A673 (cell line): ENCODE results near the gene OLA1. TPM values are rescaled to one million over a fixed set of nuclear protein-coding genes. Genes with fewer than 3 reads are reported as not detected.

Experiments used
- BruUV-seq: library from RNA; stranded (reverse); fragments of 400-500 nt; replicated peaks from 2 replicates; lab custom pipeline; 2021; lab: Mats Ljungman, UMichigan
- CTCF ChIA-PET: fragments of 300-600 bp; sonication (Branson Sonifier 250); formaldehyde crosslinking; loops from one replicate; lab custom pipeline; 2022; ENCODE audit warnings: antibody characterized with exemption; lab: Charles Lee
- POLR2A ChIA-PET: fragments of 300-600 bp; sonication (Branson Sonifier 250); formaldehyde crosslinking; loops from one replicate; lab custom pipeline; 2022; ENCODE audit warnings: antibody characterized with exemption; ENCODE audit not compliant: low non-redundant PET; lab: Charles Lee
- DNase-seq: peaks from one replicate; pipeline ENCODE4 v3.0.0-alpha.2; 2015; ENCODE audit warnings: low spot score
- H3K27ac ChIP-seq: fragments of 200-600 bp; sonication (generic); 2 replicates; pipeline ENCODE4 v1.5.1; 2016; ENCODE audit warnings: mixed run types, low read depth, mild to moderate bottlenecking, mixed read lengths, antibody characterized with exemption, low read length; ENCODE audit not compliant: poor library complexity, severe bottlenecking
- H3K27me3 ChIP-seq: fragments of 200-600 bp; sonication (generic); replicated peaks from 2 replicates; pipeline ENCODE4 v1.6.1; 2017; ENCODE audit warnings: mixed run types, low read depth, mild to moderate bottlenecking, mixed read lengths, antibody characterized with exemption, low read length; ENCODE audit not compliant: insufficient read depth, poor library complexity
- H3K36me3 ChIP-seq: fragments of 200-600 bp; sonication (generic); 2 replicates; pipeline ENCODE4 v1.6.1; 2016; ENCODE audit warnings: mixed run types, mild to moderate bottlenecking, mixed read lengths, antibody characterized with exemption, low read length; ENCODE audit not compliant: insufficient read depth, poor library complexity, severe bottlenecking
- H3K4me1 ChIP-seq: fragments of 200-600 bp; sonication (generic); 2 replicates; pipeline ENCODE4 v1.6.1; 2017; ENCODE audit warnings: mixed run types, mild to moderate bottlenecking, mixed read lengths, antibody characterized with exemption, low read length; ENCODE audit not compliant: insufficient read depth, poor library complexity, severe bottlenecking
- H3K4me3 ChIP-seq: fragments of 200-600 bp; sonication (generic); 2 replicates; pipeline ENCODE4 v1.5.1; 2016; ENCODE audit warnings: low read depth, mixed run types, mild to moderate bottlenecking, mixed read lengths, low read length; ENCODE audit not compliant: poor library complexity, severe bottlenecking
- H3K9me3 ChIP-seq: fragments of 200-600 bp; sonication (generic); 2 replicates; pipeline ENCODE4 v1.6.1; 2016; ENCODE audit warnings: mixed run types, low read depth, mild to moderate bottlenecking, mixed read lengths, antibody characterized with exemption, low read length; ENCODE audit not compliant: poor library complexity, severe bottlenecking
- EZH2 ChIP-seq: fragments of 200-600 bp; sonication (generic); IDR thresholded peaks from 2 replicates; pipeline ENCODE4 v1.6.1; 2017; ENCODE audit warnings: borderline replicate concordance, low read depth, mild to moderate bottlenecking, mixed read lengths, antibody characterized with exemption, low read length; ENCODE audit not compliant: poor library complexity, severe bottlenecking
- intact Hi-C: fragments of 100-400 bp; cut with micrococcal nuclease; formaldehyde crosslinking; loops from one replicate; pipeline ENCODE4 v1.10.0; 2022; ENCODE audit not compliant: unreplicated experiment
- total RNA-seq: library from RNA; stranded (reverse); gene quantifications from 2 replicates; pipeline ENCODE4 v1.2.3, GENCODE V29; 2021
- TF ChIP-seq, protein P1 (sequence below): fragments of 300-800, 200-600 bp; sonication (generic); conservative IDR thresholded peaks from 2 replicates; pipeline ENCODE4 v1.5.1; 2017; ENCODE audit warnings: low read depth, mild to moderate bottlenecking, antibody characterized with exemption, low read length, moderate library complexity, mixed read lengths

OLA1 gene
- total RNA-seq, 1 experiment from 2014 or later: 174 TPM

- Histone ChIP-seq H3K4me3 (no peak overlapping the region), H3K27ac (no peak overlapping the region), H3K4me1 (no peaks in the 10 kb centered on the region), H3K27me3 (no peaks in the 10 kb centered on the region), H3K9me3 (no peaks in the 10 kb centered on the region), H3K36me3 (no peaks in the 10 kb centered on the region)
- BruUV-seq: no TSS peak
- DNase-seq: peak; percentile 58
- no peak for TF ChIP-seq EZH2
- TF ChIP-seq, protein P1, sequence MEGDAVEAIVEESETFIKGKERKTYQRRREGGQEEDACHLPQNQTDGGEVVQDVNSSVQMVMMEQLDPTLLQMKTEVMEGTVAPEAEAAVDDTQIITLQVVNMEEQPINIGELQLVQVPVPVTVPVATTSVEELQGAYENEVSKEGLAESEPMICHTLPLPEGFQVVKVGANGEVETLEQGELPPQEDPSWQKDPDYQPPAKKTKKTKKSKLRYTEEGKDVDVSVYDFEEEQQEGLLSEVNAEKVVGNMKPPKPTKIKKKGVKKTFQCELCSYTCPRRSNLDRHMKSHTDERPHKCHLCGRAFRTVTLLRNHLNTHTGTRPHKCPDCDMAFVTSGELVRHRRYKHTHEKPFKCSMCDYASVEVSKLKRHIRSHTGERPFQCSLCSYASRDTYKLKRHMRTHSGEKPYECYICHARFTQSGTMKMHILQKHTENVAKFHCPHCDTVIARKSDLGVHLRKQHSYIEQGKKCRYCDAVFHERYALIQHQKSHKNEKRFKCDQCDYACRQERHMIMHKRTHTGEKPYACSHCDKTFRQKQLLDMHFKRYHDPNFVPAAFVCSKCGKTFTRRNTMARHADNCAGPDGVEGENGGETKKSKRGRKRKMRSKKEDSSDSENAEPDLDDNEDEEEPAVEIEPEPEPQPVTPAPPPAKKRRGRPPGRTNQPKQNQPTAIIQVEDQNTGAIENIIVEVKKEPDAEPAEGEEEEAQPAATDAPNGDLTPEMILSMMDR: peak; percentile 71
- intact Hi-C loops: loop anchor here (2.0 kb wide), 1 partner anchor 183 kb away; no protein-coding TSS in a partner anchor
- CTCF ChIA-PET: interaction anchor here (1.0 kb wide), 1 partner anchor 183 kb away, joined by 6 read pairs; no protein-coding TSS in a partner anchor
- POLR2A ChIA-PET: no interaction called here
Measured at GRCh38 chr2:174158003-174158402, 90.3 kb downstream of the OLA1 start.

DNA sequence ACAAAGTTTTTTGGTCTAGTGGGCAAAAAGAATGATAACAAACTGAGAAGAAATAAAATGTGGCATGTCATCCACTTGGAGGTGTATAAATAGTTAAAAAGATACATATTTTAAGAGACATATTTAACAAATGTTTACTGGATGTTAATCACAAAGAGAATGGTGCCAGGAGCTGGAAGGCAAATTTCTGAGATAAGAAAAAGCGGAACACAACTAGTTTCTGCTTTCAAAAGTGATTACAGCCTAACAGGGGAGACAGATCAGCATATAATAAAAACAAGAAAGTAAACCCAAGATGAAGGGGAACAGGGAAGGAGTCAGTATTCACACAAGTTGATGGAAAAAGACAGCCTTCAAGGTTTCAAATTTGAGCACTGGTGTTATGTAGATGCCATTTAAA, 91.3 kb downstream of the OLA1 start:
- Histone ChIP-seq H3K4me1 (no peaks in the 10 kb centered on the region), H3K4me3 (no peak overlapping the region), H3K36me3 (no peaks in the 10 kb centered on the region), H3K27me3 (no peaks in the 10 kb centered on the region), H3K27ac (no peak overlapping the region), H3K9me3 (no peaks in the 10 kb centered on the region)
- BruUV-seq: no TSS peak
- ChIA-PET POLR2A (no interaction called here), CTCF (no interaction called here)
- intact Hi-C loops: no loop called here
- DNase-seq: no peak
- no peak for TF ChIP-seq EZH2
- TF ChIP-seq, protein P1: no peak

DNA sequence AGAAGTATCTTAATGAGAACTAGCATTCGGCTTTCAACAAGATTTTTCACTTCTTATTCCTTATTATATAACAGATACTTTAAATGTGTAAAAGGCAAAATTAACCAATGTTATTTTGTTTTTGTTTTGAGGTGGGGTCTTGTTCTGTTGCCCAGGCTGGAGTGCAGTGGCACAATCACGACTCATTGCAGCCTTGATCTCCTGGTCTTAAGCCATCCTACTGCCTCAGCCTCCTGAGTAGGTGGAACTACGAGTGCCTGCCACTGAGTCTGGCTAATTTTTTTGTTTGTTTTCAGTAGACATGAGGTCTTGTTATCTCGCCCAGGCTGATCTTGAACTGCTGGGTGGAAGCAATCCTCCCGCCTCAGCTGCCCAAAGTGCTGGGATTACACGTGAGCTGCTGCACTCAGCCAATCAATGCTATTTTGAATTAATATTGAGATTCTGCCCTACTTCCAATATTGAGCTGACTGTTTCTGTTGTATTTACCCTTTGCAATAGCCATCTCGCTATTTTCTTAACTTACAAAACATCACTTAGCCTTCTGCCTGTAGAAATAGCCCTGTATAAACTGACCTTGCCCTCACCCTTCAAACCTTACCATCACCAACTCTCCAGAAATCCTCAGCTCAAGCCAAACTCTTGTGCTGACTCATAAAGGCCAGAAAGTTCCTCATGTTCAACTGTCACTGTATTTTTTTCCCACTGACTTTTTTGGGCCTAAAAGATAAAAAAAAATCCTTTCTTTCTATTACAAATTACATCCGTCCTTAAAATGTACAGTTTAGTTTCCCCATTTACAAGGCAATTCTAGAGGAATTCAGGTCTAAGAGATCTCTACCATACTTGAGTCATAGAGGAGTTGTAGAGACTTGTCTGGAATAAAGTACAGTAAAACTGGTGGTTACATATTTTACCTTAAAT, 94.3 kb downstream of the OLA1 start:
- no peak overlapping the region for H3K4me3 ChIP-seq
- no peaks in the 10 kb centered on the region for H3K27me3 ChIP-seq
- no peak for DNase-seq
- intact Hi-C loops: no loop called here
- H3K36me3 ChIP-seq: no peaks in the 10 kb centered on the region
- no peaks in the 10 kb centered on the region for H3K9me3 ChIP-seq
- TF ChIP-seq, protein P1: no peak
- TF ChIP-seq EZH2: no peak
- H3K27ac ChIP-seq: no peak overlapping the region
- BruUV-seq: no TSS peak
- H3K4me1 ChIP-seq: no peaks in the 10 kb centered on the region
- ChIA-PET POLR2A (no interaction called here), CTCF (no interaction called here)
